ENCODE measurements around the gene C4BPA.

The C4BPA gene

DNA sequence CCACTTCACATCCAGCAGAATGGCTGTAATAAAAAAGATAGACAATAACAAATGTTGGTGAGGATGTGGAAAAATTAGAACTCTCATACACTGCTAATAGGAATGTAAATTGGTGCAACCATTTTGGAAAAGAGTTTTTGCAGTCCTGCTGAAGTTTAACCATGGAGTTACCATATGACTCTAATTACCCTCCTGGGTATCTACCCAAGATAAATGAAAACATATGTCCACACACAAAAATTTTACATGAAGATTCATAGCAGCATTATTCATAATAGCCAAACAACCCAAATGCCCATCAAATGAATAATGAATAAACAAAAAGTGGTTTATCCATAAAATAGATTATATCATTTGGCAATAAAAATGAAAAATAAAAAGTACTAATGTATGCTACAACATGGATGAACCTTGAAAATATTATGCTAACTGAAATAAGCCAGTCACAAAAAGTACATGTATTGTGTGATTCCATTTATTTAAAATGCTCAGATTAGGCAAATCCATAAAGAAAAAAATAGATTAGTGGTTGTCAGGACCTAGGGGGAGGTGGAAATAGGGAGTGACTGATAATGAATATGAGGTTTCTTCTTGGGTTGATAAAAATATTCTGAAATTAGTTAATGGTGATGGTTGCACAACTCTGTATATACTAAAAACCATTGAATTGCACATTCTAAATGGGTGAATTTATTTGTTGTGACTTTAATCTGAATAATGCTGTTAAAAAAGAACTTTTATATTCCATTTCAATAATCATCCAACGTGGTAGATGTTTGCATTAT, 26.4 kb downstream of the C4BPA start:
- Histone ChIP-seq H3K36me3 (ENCODE audit: low read length) (no peaks in the 10 kb centered on the region), H3F3A (ENCODE audit: insufficient read depth) (no peaks in the 10 kb centered on the region), H4K20me1 (ENCODE audit: low read depth, low read length) (no peaks in the 10 kb centered on the region), H3K27me3 (ENCODE audit: low read length) (no peaks in the 10 kb centered on the region), H2AFZ (ENCODE audit: low read depth, low read length, severe bottlenecking) (no peak overlapping the region), H3K4me2 (ENCODE audit: low read depth, low read length, poor library complexity, severe bottlenecking) (no peak overlapping the region), H3K27ac (ENCODE audit: low read depth, low read length) (no peak overlapping the region), H3K9me2 (replicated peaks; ENCODE audit: insufficient read depth, low read length) (no peaks in the 10 kb centered on the region), H3K79me2 (ENCODE audit: insufficient read depth, low read length) (no peaks in the 10 kb centered on the region), H3K4me3 (ENCODE audit: insufficient read depth, low read length, poor library complexity, severe bottlenecking) (no peak overlapping the region), H3K9ac (ENCODE audit: low read length) (no peak overlapping the region), H3K9me3 (ENCODE audit: insufficient read depth, low read length) (peaks cover 5% of the 10 kb centered on the region; the same call in 1 of the 2 replicates)
- TF ChIP-seq EZH2phosphoT487 (conservative IDR thresholded peaks at IDR 0.05; ENCODE audit: low read length), result no peak
- TF ChIP-seq, protein P1, sequence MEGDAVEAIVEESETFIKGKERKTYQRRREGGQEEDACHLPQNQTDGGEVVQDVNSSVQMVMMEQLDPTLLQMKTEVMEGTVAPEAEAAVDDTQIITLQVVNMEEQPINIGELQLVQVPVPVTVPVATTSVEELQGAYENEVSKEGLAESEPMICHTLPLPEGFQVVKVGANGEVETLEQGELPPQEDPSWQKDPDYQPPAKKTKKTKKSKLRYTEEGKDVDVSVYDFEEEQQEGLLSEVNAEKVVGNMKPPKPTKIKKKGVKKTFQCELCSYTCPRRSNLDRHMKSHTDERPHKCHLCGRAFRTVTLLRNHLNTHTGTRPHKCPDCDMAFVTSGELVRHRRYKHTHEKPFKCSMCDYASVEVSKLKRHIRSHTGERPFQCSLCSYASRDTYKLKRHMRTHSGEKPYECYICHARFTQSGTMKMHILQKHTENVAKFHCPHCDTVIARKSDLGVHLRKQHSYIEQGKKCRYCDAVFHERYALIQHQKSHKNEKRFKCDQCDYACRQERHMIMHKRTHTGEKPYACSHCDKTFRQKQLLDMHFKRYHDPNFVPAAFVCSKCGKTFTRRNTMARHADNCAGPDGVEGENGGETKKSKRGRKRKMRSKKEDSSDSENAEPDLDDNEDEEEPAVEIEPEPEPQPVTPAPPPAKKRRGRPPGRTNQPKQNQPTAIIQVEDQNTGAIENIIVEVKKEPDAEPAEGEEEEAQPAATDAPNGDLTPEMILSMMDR (IDR thresholded peaks at IDR 0.05; ENCODE audit: insufficient read depth, low read length, poor library complexity, severe bottlenecking), result no peak

DNA sequence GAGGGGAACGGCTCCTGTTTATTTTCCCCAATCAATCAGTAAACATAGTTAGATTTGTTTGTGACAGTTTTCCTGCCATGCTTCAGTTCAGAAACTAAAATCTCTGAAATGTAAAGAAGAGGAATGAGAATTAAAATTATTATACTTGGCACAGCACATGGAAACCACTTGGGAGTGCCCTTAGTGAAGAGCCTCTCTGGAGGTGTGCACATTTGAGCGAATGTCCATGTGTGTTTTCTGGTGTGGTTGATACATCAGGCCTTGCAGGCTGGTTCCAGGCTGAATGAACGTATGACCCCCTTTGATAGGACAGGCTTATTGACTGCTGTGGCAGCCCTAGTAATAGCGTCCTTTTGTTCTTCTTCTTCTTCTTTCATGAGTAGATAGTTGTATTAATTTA, 27.1 kb downstream of the C4BPA start:
- H3K36me3 ChIP-seq (ENCODE audit: low read length), result no peaks in the 10 kb centered on the region
- H3K4me2 ChIP-seq (ENCODE audit: low read depth, low read length, poor library complexity, severe bottlenecking), result no peak overlapping the region
- no peaks in the 10 kb centered on the region for H3K79me2 ChIP-seq (ENCODE audit: insufficient read depth, low read length)
- peaks cover 5% of the 10 kb centered on the region; the same call in 1 of the 2 replicates for H3K9me3 ChIP-seq (ENCODE audit: insufficient read depth, low read length)
- no peaks in the 10 kb centered on the region for H3K27me3 ChIP-seq (ENCODE audit: low read length)
- no peak overlapping the region for H3K4me3 ChIP-seq (ENCODE audit: insufficient read depth, low read length, poor library complexity, severe bottlenecking)
- no peaks in the 10 kb centered on the region for H4K20me1 ChIP-seq (ENCODE audit: low read depth, low read length)
- no peak overlapping the region for H2AFZ ChIP-seq (ENCODE audit: low read depth, low read length, severe bottlenecking)
- no peaks in the 10 kb centered on the region for H3F3A ChIP-seq (ENCODE audit: insufficient read depth)
- no peaks in the 10 kb centered on the region for H3K9me2 ChIP-seq (replicated peaks; ENCODE audit: insufficient read depth, low read length)
- TF ChIP-seq EZH2phosphoT487 (conservative IDR thresholded peaks at IDR 0.05; ENCODE audit: low read length), result no peak
- no peak overlapping the region for H3K27ac ChIP-seq (ENCODE audit: low read depth, low read length)
- no peak overlapping the region for H3K9ac ChIP-seq (ENCODE audit: low read length)

DNA sequence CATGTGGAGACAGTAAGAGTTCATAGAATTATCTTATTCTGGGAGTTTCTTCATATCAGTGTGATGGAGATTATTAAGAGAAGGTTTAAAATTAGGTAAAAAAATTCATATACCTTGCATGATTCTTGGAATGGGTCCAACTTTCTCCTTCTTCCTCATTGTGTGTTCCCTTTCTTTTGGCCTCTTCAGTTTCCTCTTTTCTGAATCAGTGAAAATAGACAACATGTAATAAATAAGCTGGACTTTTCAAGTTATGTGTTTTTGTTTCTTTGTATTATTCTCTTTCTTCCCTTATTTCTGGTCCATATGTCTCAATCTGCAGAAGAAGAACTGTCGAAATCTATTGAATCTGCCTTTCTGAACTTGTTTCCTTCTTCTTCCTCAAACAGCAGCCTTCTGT, 30.5 kb downstream of the C4BPA start:
- Histone ChIP-seq H3F3A (ENCODE audit: insufficient read depth) (no peaks in the 10 kb centered on the region), H3K9ac (ENCODE audit: low read length) (no peak overlapping the region), H3K27me3 (ENCODE audit: low read length) (no peaks in the 10 kb centered on the region), H3K9me2 (replicated peaks; ENCODE audit: insufficient read depth, low read length) (no peaks in the 10 kb centered on the region), H3K4me3 (ENCODE audit: insufficient read depth, low read length, poor library complexity, severe bottlenecking) (no peak overlapping the region), H3K9me3 (ENCODE audit: insufficient read depth, low read length) (no peaks in the 10 kb centered on the region), H4K20me1 (ENCODE audit: low read depth, low read length) (no peaks in the 10 kb centered on the region), H3K4me2 (ENCODE audit: low read depth, low read length, poor library complexity, severe bottlenecking) (no peak overlapping the region), H3K36me3 (ENCODE audit: low read length) (no peaks in the 10 kb centered on the region), H2AFZ (ENCODE audit: low read depth, low read length, severe bottlenecking) (no peak overlapping the region), H3K79me2 (ENCODE audit: insufficient read depth, low read length) (no peaks in the 10 kb centered on the region), H3K27ac (ENCODE audit: low read depth, low read length) (no peak overlapping the region)
- no peak for TF ChIP-seq EZH2phosphoT487 (conservative IDR thresholded peaks at IDR 0.05; ENCODE audit: low read length)
- TF ChIP-seq, protein P1 (IDR thresholded peaks at IDR 0.05; ENCODE audit: insufficient read depth, low read length, poor library complexity, severe bottlenecking), result no peak

DNA sequence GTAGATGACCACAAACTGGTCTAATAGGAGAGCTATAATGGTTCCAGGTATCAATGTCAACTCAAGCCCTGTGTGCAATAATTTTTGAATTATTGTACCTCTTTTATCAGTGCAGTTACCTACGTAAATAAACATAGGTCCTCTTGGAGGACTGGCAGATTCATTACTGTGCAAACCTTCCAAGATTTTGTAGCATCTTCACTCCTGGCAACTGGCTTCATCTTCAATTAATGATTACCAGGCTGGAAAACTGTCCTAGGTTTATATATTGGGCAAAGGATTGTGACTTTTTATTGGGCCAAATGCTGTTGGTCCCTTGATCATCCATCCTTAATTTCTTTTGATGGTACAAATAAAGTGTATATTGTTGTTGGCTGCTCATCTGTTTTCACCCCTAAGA, 35.6 kb downstream of the C4BPA start:
- H3F3A ChIP-seq (ENCODE audit: insufficient read depth), result no peaks in the 10 kb centered on the region
- H3K4me2 ChIP-seq (ENCODE audit: low read depth, low read length, poor library complexity, severe bottlenecking), result no peak overlapping the region
- TF ChIP-seq EZH2phosphoT487 (conservative IDR thresholded peaks at IDR 0.05; ENCODE audit: low read length), result no peak
- TF ChIP-seq, protein P1 (IDR thresholded peaks at IDR 0.05; ENCODE audit: insufficient read depth, low read length, poor library complexity, severe bottlenecking), result no peak
- H2AFZ ChIP-seq (ENCODE audit: low read depth, low read length, severe bottlenecking), result no peak overlapping the region
- H4K20me1 ChIP-seq (ENCODE audit: low read depth, low read length), result no peaks in the 10 kb centered on the region
- H3K27me3 ChIP-seq (ENCODE audit: low read length), result no peaks in the 10 kb centered on the region
- no peaks in the 10 kb centered on the region for H3K9me3 ChIP-seq (ENCODE audit: insufficient read depth, low read length)
- no peak overlapping the region for H3K27ac ChIP-seq (ENCODE audit: low read depth, low read length)
- H3K79me2 ChIP-seq (ENCODE audit: insufficient read depth, low read length), result no peaks in the 10 kb centered on the region
- no peaks in the 10 kb centered on the region for H3K9me2 ChIP-seq (replicated peaks; ENCODE audit: insufficient read depth, low read length)
- H3K4me3 ChIP-seq (ENCODE audit: insufficient read depth, low read length, poor library complexity, severe bottlenecking), result no peak overlapping the region
- H3K9ac ChIP-seq (ENCODE audit: low read length), result no peak overlapping the region
- H3K36me3 ChIP-seq (ENCODE audit: low read length), result no peaks in the 10 kb centered on the region
